ENCODE measurements around the gene ZNF319. TPM values are rescaled to one million over a fixed set of nuclear protein-coding genes. Genes with fewer than 3 reads are reported as not detected.

ZNF319 gene
- total and polyA plus RNA-seq, 2 of the 8 experiments (the other 6 are each of a cell fraction or from before 2014, with no cell fraction given) = 3.3 to 5.5 TPM

DNA sequence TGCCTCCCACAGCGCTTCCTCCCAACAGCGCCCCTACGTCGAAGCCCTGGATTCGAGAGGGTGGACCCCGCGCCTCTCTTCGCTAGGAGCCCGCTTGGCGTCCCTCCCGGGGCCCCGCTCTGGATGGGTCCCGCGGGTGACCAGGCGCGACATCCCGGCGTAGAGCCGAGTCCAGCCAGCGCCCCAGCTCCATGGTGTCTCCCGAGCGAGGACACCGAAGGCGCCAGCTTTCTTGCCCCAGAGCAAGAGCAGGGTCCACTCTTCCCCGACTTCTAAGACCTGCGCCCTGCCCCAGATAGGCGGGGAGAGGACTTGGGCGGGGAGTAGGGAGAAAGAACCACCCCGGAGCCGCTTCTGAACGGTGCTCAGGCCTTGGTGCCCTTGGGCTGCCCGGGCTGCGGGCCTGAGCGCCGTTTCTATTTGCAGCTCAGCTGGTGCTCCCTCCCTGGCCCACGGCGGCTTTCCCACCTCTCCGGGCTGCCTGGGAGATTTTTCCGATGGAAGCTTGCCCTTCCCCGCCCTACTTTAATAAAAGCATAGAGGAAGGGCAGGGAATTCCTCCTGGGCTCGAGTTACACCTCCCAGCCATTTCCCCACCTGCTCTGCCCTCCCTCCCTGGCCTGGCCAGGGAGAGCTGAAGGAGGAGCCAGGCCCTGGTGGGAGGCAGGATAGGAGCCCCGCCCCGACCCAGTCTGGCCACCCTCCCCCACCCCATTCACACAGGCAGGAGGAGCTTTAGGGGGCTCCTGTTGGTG is 26.9 kb upstream of the ZNF319 start (continued):
- TF ChIP-seq PHF8 (conservative IDR thresholded peaks at IDR 0.05; ENCODE audit: low read depth, low read length) = no peak
